Ishikawa (cell line): ENCODE measurements around the gene PINLYP.

Experiments
- CEBPB ChIP-seq: IDR thresholded peaks from 2 replicates; pipeline ENCODE4 v1.6.1; 2012
- CREB1 ChIP-seq: IDR thresholded peaks from 2 replicates; pipeline ENCODE4 v1.6.1; 2012; ENCODE audit warnings: low read depth
- EGR1 ChIP-seq: IDR thresholded peaks from 2 replicates; pipeline ENCODE4 v1.6.1; 2012
- EP300 ChIP-seq: IDR thresholded peaks from 2 replicates; pipeline ENCODE4 v1.6.1; 2012; ENCODE audit warnings: borderline replicate concordance
- FOXM1 ChIP-seq: IDR thresholded peaks from 2 replicates; pipeline ENCODE4 v1.6.1; 2012; ENCODE audit warnings: low read depth, borderline replicate concordance
- NFIC ChIP-seq: IDR thresholded peaks from 2 replicates; pipeline ENCODE4 v1.6.1; 2012
- RAD21 ChIP-seq: IDR thresholded peaks from 2 replicates; pipeline ENCODE4 v1.6.1; 2012; ENCODE audit warnings: low read depth
- REST ChIP-seq: IDR thresholded peaks from 2 replicates; pipeline ENCODE4 v1.6.1; 2012; ENCODE audit warnings: low read depth, mild to moderate bottlenecking
- TAF1 ChIP-seq: IDR thresholded peaks from 2 replicates; pipeline ENCODE4 v1.6.1; 2012; ENCODE audit warnings: low read depth, mild to moderate bottlenecking
- TCF12 ChIP-seq: IDR thresholded peaks from 2 replicates; pipeline ENCODE4 v1.6.1; 2012; ENCODE audit warnings: low read depth
- USF1 ChIP-seq: IDR thresholded peaks from 2 replicates; pipeline ENCODE4 v1.6.1; 2012
- YY1 ChIP-seq: IDR thresholded peaks from 2 replicates; pipeline ENCODE4 v1.6.1; 2012; ENCODE audit warnings: low read depth
- TF ChIP-seq, protein P1 (sequence below): IDR thresholded peaks from 2 replicates; pipeline ENCODE4 v1.6.1; 2012

DNA sequence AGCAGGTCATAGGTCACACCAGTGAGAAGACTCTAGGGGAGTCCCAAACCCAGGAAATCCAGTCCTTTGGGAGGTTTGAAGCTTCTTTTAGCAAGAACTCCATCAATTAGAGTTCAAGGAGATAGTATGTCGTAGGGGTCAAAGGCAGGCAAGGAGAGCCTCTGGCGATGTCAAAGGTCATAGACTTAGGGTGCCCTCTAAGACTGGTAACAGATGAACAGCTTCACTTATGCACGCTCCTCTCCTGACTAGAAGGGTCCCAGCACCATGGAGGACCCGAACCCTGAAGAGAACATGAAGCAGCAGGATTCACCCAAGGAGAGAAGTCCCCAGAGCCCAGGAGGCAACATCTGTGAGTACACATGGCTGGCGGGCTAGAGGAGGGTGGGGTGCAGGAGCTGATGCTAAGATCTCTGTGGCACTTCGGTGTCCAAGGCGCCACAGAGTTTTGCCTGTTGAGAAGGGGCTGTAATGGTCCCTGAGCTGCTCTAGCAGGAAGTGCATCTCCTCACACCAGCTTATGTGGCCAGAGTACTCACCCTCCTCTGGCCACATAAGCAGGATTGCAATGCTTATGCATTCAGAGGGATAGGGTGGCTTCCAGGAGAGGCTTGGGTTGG is 21.4 kb downstream of the PINLYP start:
- TF ChIP-seq TAF1: no peak
- TF ChIP-seq RAD21: no peak
- TF ChIP-seq TCF12: no peak
- TF ChIP-seq YY1: no peak
- no peak for TF ChIP-seq EP300
- TF ChIP-seq, protein P1, sequence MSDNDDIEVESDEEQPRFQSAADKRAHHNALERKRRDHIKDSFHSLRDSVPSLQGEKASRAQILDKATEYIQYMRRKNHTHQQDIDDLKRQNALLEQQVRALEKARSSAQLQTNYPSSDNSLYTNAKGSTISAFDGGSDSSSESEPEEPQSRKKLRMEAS: no peak
- TF ChIP-seq REST: no peak
- no peak for TF ChIP-seq EGR1
- TF ChIP-seq NFIC: no peak
- TF ChIP-seq USF1: no peak
- TF ChIP-seq FOXM1: no peak
- no peak for TF ChIP-seq CREB1
- TF ChIP-seq CEBPB: no peak
